Peyer's patch (tissue), 4 donors: ENCODE data around the gene KSR2.

Experiments
- CTCF ChIP-seq, 6 experiments: fragments of 450-650 bp in 4 of 6; fragments of 200-600 bp in 2 of 6; sonication (generic) in 1 of 6; IDR thresholded peaks; one replicate each; pipeline ENCODE4 v1.5.1; 2017 to 2019; ENCODE audit warnings: antibody characterized with exemption in 6 of 6, mild to moderate bottlenecking in 3 of 6, moderate library complexity in 1 of 6
- POLR2A ChIP-seq, 2 donors: fragments of 450-650 bp; IDR thresholded peaks; one replicate each; pipeline ENCODE4 v1.5.1; 2017; ENCODE audit warnings: antibody characterized with exemption in 2 of 2, mild to moderate bottlenecking in 2 of 2, moderate library complexity in 2 of 2

GRCh38 chr12:117453961-117454360 is 514.8 kb downstream of the KSR2 start:
- TF ChIP-seq POLR2A (IDR thresholded peaks at IDR 0.05) (no peak), CTCF (IDR thresholded peaks at IDR 0.05) (no peak)
